ENCODE data around the gene PARP16.

Gene PARP16

GRCh38 chr15:65304381-65305149 lies 17.9 kb upstream of the PARP16 start, which contains the start of gene RNU5B-1:
RNU5B-1 (plus strand) TSS chr15:65304677.
- TF ChIP-seq ZNF274 (IDR thresholded peaks at IDR 0.05; ENCODE audit: low read depth, low read length) = no peak
- peak within 1 kb of the TSS; percentile 64 for H3K4me3 ChIP-seq (ENCODE audit: low read length)

GRCh38 chr15:65303687-65304380 lies 17.2 kb upstream of the PARP16 start:
- no peak for TF ChIP-seq ZNF274 (IDR thresholded peaks at IDR 0.05; ENCODE audit: low read depth, low read length)
- peak overlapping the region; percentile 64 for H3K4me3 ChIP-seq (ENCODE audit: low read length)

GRCh38 chr15:65302061-65302460 lies 15.4 kb upstream of the PARP16 start:
- H3K4me3 ChIP-seq (ENCODE audit: low read length) = no peak overlapping the region
- TF ChIP-seq ZNF274 (IDR thresholded peaks at IDR 0.05; ENCODE audit: low read depth, low read length) = no peak

GRCh38 chr15:65300924-65301441 lies 14.3 kb upstream of the PARP16 start:
- no peak for TF ChIP-seq ZNF274 (IDR thresholded peaks at IDR 0.05; ENCODE audit: low read depth, low read length)
- no peak overlapping the region for H3K4me3 ChIP-seq (ENCODE audit: low read length)

GRCh38 chr15:65298731-65299130 lies 12.0 kb upstream of the PARP16 start:
- TF ChIP-seq ZNF274 (IDR thresholded peaks at IDR 0.05; ENCODE audit: low read depth, low read length) = no peak
- H3K4me3 ChIP-seq (ENCODE audit: low read length) = no peak overlapping the region

GRCh38 chr15:65292938-65293518 lies 6.3 kb upstream of the PARP16 start:
- TF ChIP-seq ZNF274 (IDR thresholded peaks at IDR 0.05; ENCODE audit: low read depth, low read length) = no peak
- no peak overlapping the region for H3K4me3 ChIP-seq (ENCODE audit: low read length)

GRCh38 chr15:65290228-65290627 lies 3.5 kb upstream of the PARP16 start:
- no peak overlapping the region for H3K4me3 ChIP-seq (ENCODE audit: low read length)
- TF ChIP-seq ZNF274 (IDR thresholded peaks at IDR 0.05; ENCODE audit: low read depth, low read length) = no peak

- H3K4me3 ChIP-seq (ENCODE audit: low read length) = no peak overlapping the region
- no peak for TF ChIP-seq ZNF274 (IDR thresholded peaks at IDR 0.05; ENCODE audit: low read depth, low read length)
Observed at GRCh38 chr15:65289261-65289854, 2.7 kb upstream of the PARP16 start.

GRCh38 chr15:65287520-65287855 lies 805 bp upstream of the PARP16 start:
- TF ChIP-seq ZNF274 (IDR thresholded peaks at IDR 0.05; ENCODE audit: low read depth, low read length) = no peak

GRCh38 chr15:65286069-65286703 lies 497 bp downstream of the PARP16 start:
- peak overlapping the region; percentile 90 for H3K4me3 ChIP-seq (ENCODE audit: low read length)
- TF ChIP-seq ZNF274 (IDR thresholded peaks at IDR 0.05; ENCODE audit: low read depth, low read length) = no peak

More at GRCh38 chr15:65287520-65287855, 805 bp upstream of the PARP16 start:
- H3K4me3 ChIP-seq (ENCODE audit: low read length) = no peak overlapping the region; the same call in 1 of the 2 replicates

GRCh38 chr15:65285291-65286068 lies 1.2 kb downstream of the PARP16 start:
- TF ChIP-seq ZNF274 (IDR thresholded peaks at IDR 0.05; ENCODE audit: low read depth, low read length) = no peak
- H3K4me3 ChIP-seq (ENCODE audit: low read length) = peak overlapping the region; percentile 90

GRCh38 chr15:65278480-65278879 lies 8.2 kb downstream of the PARP16 start:
- no peak overlapping the region for H3K4me3 ChIP-seq (ENCODE audit: low read length)
- TF ChIP-seq ZNF274 (IDR thresholded peaks at IDR 0.05; ENCODE audit: low read depth, low read length) = no peak

GRCh38 chr15:65277015-65277414 lies 9.7 kb downstream of the PARP16 start:
- no peak for TF ChIP-seq ZNF274 (IDR thresholded peaks at IDR 0.05; ENCODE audit: low read depth, low read length)
- no peak overlapping the region for H3K4me3 ChIP-seq (ENCODE audit: low read length)
